SK-N-SH (cell line): ENCODE measurements around the gene FFAR4. TPM values are rescaled to one million over a fixed set of nuclear protein-coding genes. Genes with fewer than 3 reads are reported as not detected.

Experiments
- CTCF ChIA-PET: fragments of 300-600, 350-600 bp; formaldehyde crosslinking; extraction: SDS; loops from one replicate; lab custom pipeline; 2021; lab: Yijun Ruan, JAX
- POLR2A ChIA-PET: fragments of 350-600 bp; sonication (Branson Sonifier 250); formaldehyde crosslinking; extraction: SDS; loops from one replicate; lab custom pipeline; 2020; ENCODE audit warnings: antibody characterized with exemption, inconsistent platforms; lab: Yijun Ruan, JAX
- DNase-seq: peaks from one replicate; pipeline ENCODE4 v3.0.0; 2012
- H2AFZ ChIP-seq: fragments of 200-600 bp; sonication (generic); 2 replicates; pipeline ENCODE4 v1.8.1; 2016; ENCODE audit warnings: antibody characterized with exemption, mild to moderate bottlenecking, low read depth
- H3F3A ChIP-seq: fragments of 200-600 bp; sonication (generic); replicated peaks from 2 replicates; pipeline ENCODE3; 2016; ENCODE audit warnings: antibody characterized with exemption, mild to moderate bottlenecking; ENCODE audit not compliant: insufficient read depth
- H3K27ac ChIP-seq, 2 experiments: fragments of 200-500 bp in 1 of 2; fragments of 200-600 bp in 1 of 2; sonication (Bioruptor generic) in 1 of 2; sonication (generic), shearing (Covaris generic) in 1 of 2; 2 replicates each; pipeline versions ENCODE4 v1.5.1 to v1.6.1; 2014 to 2016; ENCODE audit warnings: low read depth in 2 of 2, inconsistent platforms in 1 of 2, low read length in 1 of 2, mild to moderate bottlenecking in 1 of 2, mixed read lengths in 1 of 2
- H3K27me3 ChIP-seq: fragments of 200-600 bp; sonication (generic), shearing (Covaris generic); 2 replicates; pipeline ENCODE4 v1.6.1; 2016; ENCODE audit warnings: mixed run types; ENCODE audit not compliant: insufficient read depth
- H3K36me3 ChIP-seq, 2 experiments: fragments of 200-500 bp in 1 of 2; fragments of 200-600 bp in 1 of 2; sonication (Bioruptor generic) in 1 of 2; sonication (generic) in 1 of 2; replicated peaks in 1 of 2; 2 replicates each; pipeline versions ENCODE3 to v1.5.1; 2014 to 2016; ENCODE audit warnings: low read length in 1 of 2, mild to moderate bottlenecking in 1 of 2; ENCODE audit not compliant: insufficient read depth in 2 of 2, control insufficient read depth in 1 of 2
- H3K4me1 ChIP-seq, 2 experiments: fragments of 200-500 bp in 1 of 2; fragments of 200-600 bp in 1 of 2; sonication (Bioruptor generic) in 1 of 2; sonication (generic), shearing (Covaris generic) in 1 of 2; 2 replicates each; pipeline versions ENCODE4 v1.5.1 to v1.6.1; 2014 to 2016; ENCODE audit warnings: low read depth in 1 of 2, low read length in 1 of 2, mixed run types in 1 of 2; ENCODE audit not compliant: insufficient read depth in 2 of 2, control insufficient read depth in 1 of 2
- H3K4me2 ChIP-seq: fragments of 200-600 bp; sonication (generic), shearing (Covaris generic); 2 replicates; pipeline ENCODE4 v1.6.1; 2017; ENCODE audit warnings: mixed run types
- H3K4me3 ChIP-seq, 2 experiments: fragments of 200-500 bp in 1 of 2; fragments of 200-600 bp in 1 of 2; sonication (Bioruptor generic) in 1 of 2; sonication (generic), shearing (Covaris generic) in 1 of 2; 2 replicates each; pipeline versions ENCODE4 v1.5.1 to v1.8.1; 2014 to 2016; ENCODE audit warnings: low read depth in 2 of 2, inconsistent platforms in 1 of 2, low read length in 1 of 2, mild to moderate bottlenecking in 1 of 2, mixed read lengths in 1 of 2, moderate library complexity in 1 of 2
- H3K79me2 ChIP-seq: fragments of 200-600 bp; sonication (generic); 2 replicates; pipeline ENCODE4 v1.8.1; 2017; ENCODE audit warnings: mild to moderate bottlenecking; ENCODE audit not compliant: insufficient read depth
- H3K9ac ChIP-seq: fragments of 200-600 bp; sonication (generic); 2 replicates; pipeline ENCODE4 v1.6.1; 2017; ENCODE audit warnings: mixed run types
- H3K9me2 ChIP-seq: fragments of 200-600 bp; sonication (generic); 2 replicates; pipeline ENCODE4 v1.6.1; 2017; ENCODE audit warnings: mixed run types
- H3K9me3 ChIP-seq: fragments of 200-600 bp; sonication (generic); 2 replicates; pipeline ENCODE4 v1.6.1; 2017; ENCODE audit warnings: mixed run types, mild to moderate bottlenecking, moderate library complexity
- H4K20me1 ChIP-seq: fragments of 200-600 bp; sonication (generic); 2 replicates; pipeline ENCODE4 v1.6.1; 2017; ENCODE audit warnings: mild to moderate bottlenecking, mixed run types; ENCODE audit not compliant: insufficient read depth
- CHD2 ChIP-seq: fragments of 150-350 bp; IDR thresholded peaks from 2 replicates; pipeline ENCODE4 v1.6.1; 2018; ENCODE audit warnings: low read length; ENCODE audit not compliant: partially characterized antibody
- CTCF ChIP-seq: fragments of 200-600 bp; sonication (generic); IDR thresholded peaks from 2 replicates; pipeline ENCODE4 v1.6.1; 2017; ENCODE audit warnings: antibody characterized with exemption, mild to moderate bottlenecking, moderate library complexity
- EP300 ChIP-seq, 2 experiments: IDR thresholded peaks; 2 replicates each; pipeline versions ENCODE4 v1.4.0 to v1.6.1; 2012; ENCODE audit warnings: borderline replicate concordance in 1 of 2, low read depth in 1 of 2, low read length in 1 of 2
- FOXJ3 ChIP-seq: sonication (generic); formaldehyde crosslinking; IDR thresholded peaks from 2 replicates; pipeline ENCODE4 v1.5.1; 2020; ENCODE audit warnings: mild to moderate bottlenecking, missing genetic modification reagents
- IRF3 ChIP-seq: fragments of 150-350 bp; IDR thresholded peaks from 2 replicates; pipeline ENCODE4 v1.6.1; 2016; ENCODE audit warnings: mild to moderate bottlenecking, low read depth, low read length
- MXI1 ChIP-seq: IDR thresholded peaks from 2 replicates; pipeline ENCODE4 v1.6.1; 2012; ENCODE audit warnings: mild to moderate bottlenecking, low read depth, low read length, improper control_type of control experiment
- NFIC ChIP-seq: IDR thresholded peaks from 2 replicates; pipeline ENCODE4 v1.4.0; 2012; ENCODE audit warnings: borderline replicate concordance
- NRF1 ChIP-seq: IDR thresholded peaks from 2 replicates; pipeline ENCODE4 v1.6.1; 2012; ENCODE audit warnings: low read depth, mild to moderate bottlenecking, low read length
- PBX3 ChIP-seq: IDR thresholded peaks from 2 replicates; pipeline ENCODE4; 2012
- POLR2AphosphoS5 ChIP-seq: IDR thresholded peaks from 2 replicates; pipeline ENCODE4 v1.6.1; 2012; ENCODE audit warnings: low read depth, low read length
- RAD21 ChIP-seq: IDR thresholded peaks from 2 replicates; pipeline ENCODE4 v1.6.1; 2012; ENCODE audit warnings: mild to moderate bottlenecking, low read length
- RCOR1 ChIP-seq: fragments of 150-350 bp; IDR thresholded peaks from 2 replicates; pipeline ENCODE4 v1.6.1; 2017; ENCODE audit warnings: antibody characterized with exemption, low read length
- SIN3A ChIP-seq: IDR thresholded peaks from 2 replicates; pipeline ENCODE4 v1.6.1; 2012; ENCODE audit warnings: low read depth, mild to moderate bottlenecking, low read length, moderate library complexity, borderline replicate concordance
- SMC3 ChIP-seq: IDR thresholded peaks from 2 replicates; pipeline ENCODE4 v1.6.1; 2012; ENCODE audit warnings: low read depth, low read length, improper control_type of control experiment
- TAF1 ChIP-seq: IDR thresholded peaks from 2 replicates; pipeline ENCODE4 v1.6.1; 2012; ENCODE audit warnings: low read depth, mild to moderate bottlenecking, low read length, moderate library complexity, borderline replicate concordance
- TCF12 ChIP-seq: IDR thresholded peaks from 2 replicates; pipeline ENCODE4 v1.4.0; 2012
- TEAD4 ChIP-seq: IDR thresholded peaks from 2 replicates; pipeline ENCODE4 v1.4.0; 2012; ENCODE audit warnings: mild to moderate bottlenecking, borderline replicate concordance; ENCODE audit not compliant: insufficient read depth
- YY1 ChIP-seq: IDR thresholded peaks from 2 replicates; pipeline ENCODE4 v1.4.0; 2012; ENCODE audit warnings: low read depth, mild to moderate bottlenecking
- ZBTB33 ChIP-seq: IDR thresholded peaks from 2 replicates; pipeline ENCODE4 v1.4.0; 2012; ENCODE audit warnings: low read depth, borderline replicate concordance
- WGBS: methylation state at CpG from one replicate; pipeline ENCODE4 v1.1.6; 2017; ENCODE audit warnings: low lambda C conversion rate; 5-methylcytosine and 5-hydroxymethylcytosine counted together
- polyA plus RNA-seq, 3 experiments: library from polyadenylated mRNA; depleted of rRNA; stranded (reverse); fragments of >200 nt; gene quantifications; 2 replicates each; pipeline ENCODE4 v1.2.3, GENCODE V29; 2012

FFAR4 gene
- polyA plus RNA-seq, 1 of the 3 experiments (the other 2 are of a cell fraction), result not detected

GRCh38 chr10:93553482-93554315 is 12.8 kb upstream of the FFAR4 start (continued):
- no peak for TF ChIP-seq ZBTB33
- no peak for TF ChIP-seq RCOR1
- no peak for TF ChIP-seq POLR2AphosphoS5
- TF ChIP-seq PBX3, result no peak
- no peak for TF ChIP-seq MXI1
- no peak for TF ChIP-seq TAF1
- no peak for TF ChIP-seq CTCF
- no peak for TF ChIP-seq CHD2
- no peak for TF ChIP-seq NRF1
- TF ChIP-seq IRF3, result no peak
- no peak for TF ChIP-seq TEAD4
- no peak for TF ChIP-seq RAD21

- Histone ChIP-seq H3K79me2 (no peaks in the 10 kb centered on the region), H3K9me2 (no peaks in the 10 kb centered on the region), H4K20me1 (no peaks in the 10 kb centered on the region), H3K4me1 (no peaks in the 10 kb centered on the region), H3K36me3 (no peaks in the 10 kb centered on the region), H3K4me3 (no peak overlapping the region), H3K9ac (no peak overlapping the region), H3F3A (peaks cover 6% of the 10 kb centered on the region), H3K4me2 (no peak overlapping the region), H3K27me3 (no peaks in the 10 kb centered on the region), H3K27ac (no peak overlapping the region), H3K9me3 (no peaks in the 10 kb centered on the region), H2AFZ (no peak overlapping the region)
- POLR2A ChIA-PET, result no interaction called here
- CTCF ChIA-PET, result interaction anchor here (0.7 to 4.2 kb wide), 38 partner anchors 9 to 988 kb away, joined by 3 to 38 read pairs (median 5); partner anchors contain the start of genes FRA10AC1, LGI1 and MYOF
- no peak for DNase-seq
- WGBS, result 78% methylated on average over 1 of the region's 1 CpG
- no peak for TF ChIP-seq RAD21
- TF ChIP-seq SMC3, result no peak
- no peak for TF ChIP-seq FOXJ3 (CRISPR knock-in tag)
- no peak for TF ChIP-seq EP300 (IDR thresholded peaks at IDR 0.05; ENCODE audit: borderline replicate concordance in 1 of 2, low read depth in 1 of 2, low read length in 1 of 2)
- TF ChIP-seq TCF12, result no peak
- TF ChIP-seq PBX3, result no peak
- TF ChIP-seq SIN3A, result no peak
- no peak for TF ChIP-seq YY1
- TF ChIP-seq TEAD4, result no peak
- no peak for TF ChIP-seq NFIC
- no peak for TF ChIP-seq CTCF
- no peak for TF ChIP-seq POLR2AphosphoS5
Measured at GRCh38 chr10:93554316-93554663, 12.2 kb upstream of the FFAR4 start.
